Ureter (tissue), 1 donor: Measurements from ENCODE around the gene DEFB124. TPM values are rescaled to one million over a fixed set of nuclear protein-coding genes. Genes with fewer than 3 reads are reported as not detected.

Experiments used
- DNase-seq: peaks from one replicate; pipeline ENCODE4 v3.0.0-alpha.2; 2020; ENCODE audit warnings: low spot score
- total RNA-seq: library from RNA; stranded (reverse); gene quantifications from one replicate; pipeline ENCODE4 v1.2.4, GENCODE V29; 2023
- donor health status: DM: yes; HTN: yes; CAD: no.

DEFB124 gene
- total RNA-seq, 1 donor from 2014 or later, result 3.3 TPM

- DNase-seq, result no peak
These were observed 49.1 kb downstream of the DEFB124 start for GRCh38 chr20:31425797-31426196.

- DNase-seq, result no peak
These were observed 56.6 kb downstream of the DEFB124 start for GRCh38 chr20:31418307-31418706.

DNA sequence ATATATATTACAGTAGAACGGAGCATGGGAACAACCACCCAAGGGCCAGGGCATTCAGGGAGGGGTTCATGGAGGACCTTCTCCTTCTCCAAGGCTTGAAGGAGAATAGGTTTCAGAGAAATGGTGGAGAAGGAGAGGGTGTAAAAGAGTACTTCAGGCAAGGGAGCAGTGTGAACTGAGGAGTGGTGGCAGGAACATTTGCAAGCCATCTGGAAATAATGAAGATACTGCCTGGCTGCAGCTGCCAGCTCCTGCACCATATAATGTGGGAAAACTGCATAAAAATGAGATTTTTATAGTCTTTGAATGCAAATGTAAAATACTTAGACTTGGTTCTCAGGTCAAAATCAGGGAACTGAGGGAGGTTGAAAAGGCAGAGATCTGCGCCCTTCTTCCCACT, 59.3 kb downstream of the DEFB124 start:
- no peak for DNase-seq

Other genes with a start within 250 kb of the DEFB124 start
- gene DEFB115, start 217.5 kb downstream of the DEFB124 start, total RNA-seq, result not detected
- not detected for gene DEFB116, start 166.5 kb downstream of the DEFB124 start, total RNA-seq
- not detected for gene DEFB118, start 106.5 kb downstream of the DEFB124 start, total RNA-seq
- not detected for gene DEFB119, start 84.5 kb downstream of the DEFB124 start, total RNA-seq
- not detected for gene DEFB121, start 68.9 kb downstream of the DEFB124 start, total RNA-seq
- not detected for gene DEFB123, start 34.5 kb downstream of the DEFB124 start, total RNA-seq
- gene REM1, start 161 bp upstream of the DEFB124 start, total RNA-seq, result 8.6 TPM
- gene HM13, start 39.3 kb upstream of the DEFB124 start, total RNA-seq, result 176 TPM
- 367 TPM for gene ID1, start 130.2 kb upstream of the DEFB124 start, total RNA-seq
- gene COX4I2, start 162.8 kb upstream of the DEFB124 start, total RNA-seq, result 4.0 TPM
- 91.4 TPM for gene BCL2L1, start 247.7 kb upstream of the DEFB124 start, total RNA-seq